Loucy (cell line): ENCODE data around the gene ARHGAP27.

Experiments used
- H2AFZ ChIP-seq: fragments of 200-600 bp; sonication (generic); 2 replicates; pipeline ENCODE4 v1.6.0; 2016; ENCODE audit warnings: antibody characterized with exemption, mild to moderate bottlenecking, low read length, moderate library complexity
- H3F3A ChIP-seq: fragments of 200-600 bp; 2 replicates; pipeline ENCODE4 v1.6.0; 2016; ENCODE audit warnings: antibody characterized with exemption, low read depth, mild to moderate bottlenecking
- H3K27me3 ChIP-seq: fragments of 200-600 bp; sonication (generic); 2 replicates; pipeline ENCODE4 v1.6.1; 2014; ENCODE audit warnings: low read length, mild to moderate bottlenecking; ENCODE audit not compliant: insufficient read depth, poor library complexity, severe bottlenecking
- H3K36me3 ChIP-seq: fragments of 200-600 bp; sonication (generic); 2 replicates; pipeline ENCODE4 v1.6.1; 2016; ENCODE audit warnings: low read length; ENCODE audit not compliant: insufficient read depth
- H3K4me1 ChIP-seq: fragments of 200-600 bp; sonication (generic); 2 replicates; pipeline ENCODE4 v1.5.1; 2014; ENCODE audit warnings: low read length, mild to moderate bottlenecking; ENCODE audit not compliant: insufficient read depth, poor library complexity, severe bottlenecking
- H3K4me2 ChIP-seq: fragments of 200-600 bp; sonication (generic); 2 replicates; pipeline ENCODE4 v1.6.0; 2014; ENCODE audit warnings: antibody characterized with exemption, low read length, low read depth, mild to moderate bottlenecking; ENCODE audit not compliant: poor library complexity, severe bottlenecking
- H3K4me3 ChIP-seq: fragments of 200-600 bp; sonication (generic); 2 replicates; pipeline ENCODE4 v1.5.1; 2014; ENCODE audit warnings: low read length, mild to moderate bottlenecking, mixed read lengths; ENCODE audit not compliant: poor library complexity, severe bottlenecking
- H3K79me2 ChIP-seq: fragments of 200-600 bp; sonication (generic); 2 replicates; pipeline ENCODE4 v1.6.1; 2014; ENCODE audit warnings: low read length; ENCODE audit not compliant: insufficient read depth
- H3K9ac ChIP-seq: fragments of 200-600 bp; sonication (generic); 2 replicates; pipeline ENCODE4 v1.6.0; 2014; ENCODE audit warnings: mild to moderate bottlenecking, low read depth, low read length, moderate library complexity; ENCODE audit not compliant: poor library complexity, severe bottlenecking
- H3K9me2 ChIP-seq: fragments of 200-600 bp; sonication (generic); replicated peaks from 2 replicates; pipeline ENCODE4 v1.6.1; 2016; ENCODE audit warnings: low read depth, low read length, mixed read lengths
- H3K9me3 ChIP-seq: fragments of 200-600 bp; sonication (generic); 2 replicates; pipeline ENCODE4 v1.6.1; 2014; ENCODE audit warnings: mild to moderate bottlenecking, antibody characterized with exemption, low read length, low read depth; ENCODE audit not compliant: insufficient read depth
- H4K20me1 ChIP-seq: fragments of 200-600 bp; sonication (generic); 2 replicates; pipeline ENCODE4 v1.6.0; 2014; ENCODE audit warnings: antibody characterized with exemption, low read length, mild to moderate bottlenecking; ENCODE audit not compliant: insufficient read depth, poor library complexity, severe bottlenecking
- EZH2phosphoT487 ChIP-seq: fragments of 200-600 bp; IDR thresholded peaks from 2 replicates; pipeline ENCODE4 v1.6.1; 2018; ENCODE audit warnings: antibody characterized with exemption, mild to moderate bottlenecking, moderate library complexity, borderline replicate concordance
- TF ChIP-seq, protein P1 (sequence below): fragments of 200-600 bp; sonication (generic); conservative IDR thresholded peaks from 2 replicates; pipeline ENCODE4 v1.5.1; 2014; ENCODE audit warnings: mild to moderate bottlenecking, antibody characterized with exemption, low read length

ARHGAP27 gene

GRCh38 chr17:45394564-45394912, 38.1 kb downstream of the ARHGAP27 start:
- TF ChIP-seq, protein P1, sequence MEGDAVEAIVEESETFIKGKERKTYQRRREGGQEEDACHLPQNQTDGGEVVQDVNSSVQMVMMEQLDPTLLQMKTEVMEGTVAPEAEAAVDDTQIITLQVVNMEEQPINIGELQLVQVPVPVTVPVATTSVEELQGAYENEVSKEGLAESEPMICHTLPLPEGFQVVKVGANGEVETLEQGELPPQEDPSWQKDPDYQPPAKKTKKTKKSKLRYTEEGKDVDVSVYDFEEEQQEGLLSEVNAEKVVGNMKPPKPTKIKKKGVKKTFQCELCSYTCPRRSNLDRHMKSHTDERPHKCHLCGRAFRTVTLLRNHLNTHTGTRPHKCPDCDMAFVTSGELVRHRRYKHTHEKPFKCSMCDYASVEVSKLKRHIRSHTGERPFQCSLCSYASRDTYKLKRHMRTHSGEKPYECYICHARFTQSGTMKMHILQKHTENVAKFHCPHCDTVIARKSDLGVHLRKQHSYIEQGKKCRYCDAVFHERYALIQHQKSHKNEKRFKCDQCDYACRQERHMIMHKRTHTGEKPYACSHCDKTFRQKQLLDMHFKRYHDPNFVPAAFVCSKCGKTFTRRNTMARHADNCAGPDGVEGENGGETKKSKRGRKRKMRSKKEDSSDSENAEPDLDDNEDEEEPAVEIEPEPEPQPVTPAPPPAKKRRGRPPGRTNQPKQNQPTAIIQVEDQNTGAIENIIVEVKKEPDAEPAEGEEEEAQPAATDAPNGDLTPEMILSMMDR = no peak
- no peak for TF ChIP-seq EZH2phosphoT487
- Histone ChIP-seq H3K4me3 (no peak overlapping the region), H3K9ac (no peak overlapping the region), H3K36me3 (peaks cover 25% of the 10 kb centered on the region; the same call in 1 of the 2 replicates), H3K79me2 (no peaks in the 10 kb centered on the region), H3K4me2 (no peak overlapping the region), H4K20me1 (no peaks in the 10 kb centered on the region), H3K9me3 (no peaks in the 10 kb centered on the region), H3F3A (no peaks in the 10 kb centered on the region), H3K27me3 (no peaks in the 10 kb centered on the region), H3K4me1 (no peaks in the 10 kb centered on the region), H3K9me2 (no peaks in the 10 kb centered on the region), H2AFZ (no peak overlapping the region)

- no peaks in the 10 kb centered on the region for H3K4me1 ChIP-seq
- no peak for TF ChIP-seq EZH2phosphoT487
- TF ChIP-seq, protein P1 = no peak
- no peaks in the 10 kb centered on the region for H3F3A ChIP-seq
- H3K27me3 ChIP-seq = no peaks in the 10 kb centered on the region
- no peak overlapping the region for H2AFZ ChIP-seq
- H3K4me3 ChIP-seq = no peak overlapping the region
- H3K36me3 ChIP-seq = peaks cover 23% of the 10 kb centered on the region; the same call in 1 of the 2 replicates
- no peaks in the 10 kb centered on the region for H3K9me2 ChIP-seq
- H3K4me2 ChIP-seq = no peak overlapping the region
- H3K9ac ChIP-seq = no peak overlapping the region
- no peaks in the 10 kb centered on the region for H3K9me3 ChIP-seq
- no peaks in the 10 kb centered on the region for H4K20me1 ChIP-seq
- H3K79me2 ChIP-seq = no peaks in the 10 kb centered on the region
Measured at GRCh38 chr17:45394091-45394490, 38.6 kb downstream of the ARHGAP27 start.

DNA sequence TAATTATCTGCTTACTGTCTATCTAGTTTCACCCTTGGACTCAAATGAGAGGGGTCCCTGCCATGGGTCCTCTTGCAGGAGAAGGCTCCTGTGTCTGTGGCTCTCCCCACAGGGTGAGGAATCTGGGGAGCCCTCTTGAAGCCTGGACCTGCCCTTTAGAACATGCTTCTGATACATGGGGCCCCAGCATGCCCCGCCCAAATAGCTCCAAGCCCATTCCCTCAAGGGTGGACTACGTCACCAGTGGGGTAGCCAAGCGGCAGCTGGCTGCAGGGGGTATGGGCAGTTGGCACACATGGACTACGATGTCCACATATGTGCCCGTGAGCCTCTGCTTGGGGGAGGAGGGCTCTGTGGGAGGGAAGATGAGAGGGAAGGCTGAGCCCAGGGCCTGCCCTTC, 39.3 kb downstream of the ARHGAP27 start:
- Histone ChIP-seq H3K27me3 (no peaks in the 10 kb centered on the region), H3K9me2 (no peaks in the 10 kb centered on the region), H3K4me2 (no peak overlapping the region), H3K4me1 (no peaks in the 10 kb centered on the region), H3K79me2 (no peaks in the 10 kb centered on the region), H3K9ac (no peak overlapping the region), H3K9me3 (no peaks in the 10 kb centered on the region), H3K36me3 (peaks cover 23% of the 10 kb centered on the region; the same call in 1 of the 2 replicates), H2AFZ (no peak overlapping the region), H3F3A (no peaks in the 10 kb centered on the region), H4K20me1 (no peaks in the 10 kb centered on the region), H3K4me3 (no peak overlapping the region)
- TF ChIP-seq, protein P1 = no peak
